Measurements from ENCODE around the gene ATP1A4. TPM values are rescaled to one million over a fixed set of nuclear protein-coding genes. Genes with fewer than 3 reads are reported as not detected.

ATP1A4 gene
- total RNA-seq, result not detected in 2 replicates

GRCh38 chr1:160151303-160151702, at the start of gene ATP1A4:
Gene ATP1A4, plus strand, starts transcription at chr1:160151603. Its CDS starts 438 bp downstream, at chr1:160152041.

GRCh38 chr1:160115545-160116282, 35.7 kb upstream of the ATP1A4 start, which contains the start of gene ATP1A2:
Gene ATP1A2, plus strand, starts transcription at chr1:160115759. Its CDS starts 103 bp downstream, at chr1:160115862.

GRCh38 chr1:160189649-160190625, 38.5 kb downstream of the ATP1A4 start, which contains the start of gene CASQ1:
Gene CASQ1, plus strand, starts transcription at chr1:160190575. Its CDS starts 177 bp downstream, at chr1:160190752.

GRCh38 chr1:160205242-160206035, 54.0 kb downstream of the ATP1A4 start, which contains the start of gene PEA15:
Gene PEA15, plus strand, starts transcription at chr1:160205384. Its CDS starts 6,161 bp downstream, at chr1:160211545.

Other genes with a start within 250 kb of the ATP1A4 start
- 446 and 509 TPM in 2 replicates for gene TAGLN2, start 226.1 kb upstream of the ATP1A4 start, total RNA-seq
- 0.16 TPM in 1 of 2 replicates, not detected in the other for gene IGSF9, start 206.0 kb upstream of the ATP1A4 start, total RNA-seq
- gene SLAMF9, start 197.4 kb upstream of the ATP1A4 start, total RNA-seq, result not detected in 2 replicates
- 1.4 and 3.1 TPM in 2 replicates for gene PIGM, start 119.6 kb upstream of the ATP1A4 start, total RNA-seq
- gene KCNJ10, start 81.4 kb upstream of the ATP1A4 start, total RNA-seq, result not detected in 2 replicates
- not detected in 2 replicates for gene KCNJ9, start 70.1 kb upstream of the ATP1A4 start, total RNA-seq
- gene IGSF8, start 53.0 kb upstream of the ATP1A4 start, total RNA-seq, result 18.1 and 23.2 TPM in 2 replicates
- gene ATP1A2, start 35.8 kb upstream of the ATP1A4 start, total RNA-seq, result 1.3 TPM in 1 of 2 replicates, not detected in the other
- gene CASQ1, start 39.0 kb downstream of the ATP1A4 start, total RNA-seq, result not detected in 2 replicates
- 75.5 and 135 TPM in 2 replicates for gene PEA15, start 53.8 kb downstream of the ATP1A4 start, total RNA-seq
- gene DCAF8, start 110.9 kb downstream of the ATP1A4 start, total RNA-seq, result 36.3 and 47.3 TPM in 2 replicates
- gene PEX19, start 133.5 kb downstream of the ATP1A4 start, total RNA-seq, result 39.0 and 41.8 TPM in 2 replicates
- 203 and 248 TPM in 2 replicates for gene COPA, start 191.6 kb downstream of the ATP1A4 start, total RNA-seq
- 105 and 123 TPM in 2 replicates for gene NCSTN, start 191.8 kb downstream of the ATP1A4 start, total RNA-seq
- gene NHLH1, start 215.5 kb downstream of the ATP1A4 start, total RNA-seq, result not detected in 2 replicates
- gene VANGL2, start 249.0 kb downstream of the ATP1A4 start, total RNA-seq, result 0.49 and 0.72 TPM in 2 replicates

Measured in cardiac atrium fibroblast (primary cell).